LNCAP (cell line): ENCODE measurements around the gene DIRAS3.
A peak's percentile ranks its signal among the peaks of the same experiment; 100 is the strongest.

Source experiments
- CTCF ChIP-seq: fragments of 450-650 bp; IDR thresholded peaks from 2 replicates; pipeline ENCODE4 v1.5.1; 2017; ENCODE audit warnings: mild to moderate bottlenecking

Gene DIRAS3

GRCh38 chr1:68016381-68016780 is 34.0 kb downstream of the DIRAS3 start:
- TF ChIP-seq CTCF = no peak

GRCh38 chr1:68015971-68016370 is 34.5 kb downstream of the DIRAS3 start:
- no peak for TF ChIP-seq CTCF

GRCh38 chr1:68015369-68015768 is 35.1 kb downstream of the DIRAS3 start:
- TF ChIP-seq CTCF = no peak

- TF ChIP-seq CTCF = no peak
These were observed 37.1 kb downstream of the DIRAS3 start for GRCh38 chr1:68013351-68013750.

GRCh38 chr1:68011657-68012375 is 38.6 kb downstream of the DIRAS3 start:
- no peak for TF ChIP-seq CTCF

GRCh38 chr1:68010543-68010942 is 39.9 kb downstream of the DIRAS3 start:
- no peak for TF ChIP-seq CTCF

GRCh38 chr1:68010090-68010489 is 40.3 kb downstream of the DIRAS3 start:
- TF ChIP-seq CTCF = peak; percentile 39

GRCh38 chr1:68000191-68000590 is 50.2 kb downstream of the DIRAS3 start:
- no peak for TF ChIP-seq CTCF
